Fibroblast of villous mesenchyme (primary cell): ENCODE results near the gene HYI. TPM values are rescaled to one million over a fixed set of nuclear protein-coding genes. Genes with fewer than 3 reads are reported as not detected.
"Not testable (repeated sequence)": the region's sequence is repeated elsewhere in the genome, so short reads cannot be mapped to it uniquely, and the experiment has no call there.

Source experiments
- DNase-seq: peaks from one replicate; pipeline ENCODE4 v3.0.0-alpha.2; 2010; ENCODE audit warnings: low read depth
- H3K4me3 ChIP-seq: 2 replicates; pipeline ENCODE4 v1.5.1; 2011; ENCODE audit warnings: low read depth, mild to moderate bottlenecking, low read length
- CTCF ChIP-seq: IDR thresholded peaks from 2 replicates; pipeline ENCODE4 v1.5.1; 2012; ENCODE audit warnings: low read depth, mild to moderate bottlenecking, low read length; ENCODE audit not compliant: insufficient read depth
- total RNA-seq: library from RNA; depleted of rRNA; stranded (reverse); fragments of >200 nt; gene quantifications from 2 replicates; pipeline ENCODE4 v1.2.3, GENCODE V29; 2012

HYI gene
- 43.6 and 131 TPM in 2 replicates for total RNA-seq

- H3K4me3 ChIP-seq, result peak within 1 kb of the TSS; percentile 57
- TF ChIP-seq CTCF, result no peak
- peak; percentile 91 for DNase-seq
These were observed at the start of gene HYI for GRCh38 chr1:43453442-43454269. Gene HYI, minus strand, starts transcription at chr1:43453931. Its CDS starts 138 bp downstream, at chr1:43453793.

- not testable (repeated sequence) for H3K4me3 ChIP-seq, DNase-seq
These were observed 48.1 kb upstream of the HYI start for GRCh38 chr1:43501806-43502205.

GRCh38 chr1:43499898-43500297, 46.2 kb upstream of the HYI start:
- no peak for TF ChIP-seq CTCF
- no peak for DNase-seq
- H3K4me3 ChIP-seq, result no peak overlapping the region

- H3K4me3 ChIP-seq, result no peak overlapping the region
- TF ChIP-seq CTCF, result no peak
- no peak for DNase-seq
These were observed 41.5 kb upstream of the HYI start for GRCh38 chr1:43495204-43495603.

GRCh38 chr1:43493661-43494450, 40.1 kb upstream of the HYI start:
- DNase-seq, result peak; percentile 83
- no peak for TF ChIP-seq CTCF
- H3K4me3 ChIP-seq, result no peak overlapping the region

GRCh38 chr1:43492826-43493225, 39.1 kb upstream of the HYI start:
- no peak overlapping the region for H3K4me3 ChIP-seq
- peak; percentile 21 for DNase-seq
- TF ChIP-seq CTCF, result no peak

GRCh38 chr1:43491061-43491460, 37.3 kb upstream of the HYI start:
- DNase-seq, result no peak
- H3K4me3 ChIP-seq, result no peak overlapping the region
- TF ChIP-seq CTCF, result no peak
